Activated CD4-positive, alpha-beta T cell treated with anti-CD3 and anti-CD28 coated beads, Interleukin-2, amount 50 U/mL, for 1 hour (primary cell): ENCODE data around the gene OSBPL8.
"Not testable (repeated sequence)": the region's sequence is repeated elsewhere in the genome, so short reads cannot be mapped to it uniquely, and the experiment has no call there.

Source experiments
- DNase-seq: peaks from one replicate; pipeline ENCODE4 v3.0.0-alpha.2; 2020

The OSBPL8 gene

GRCh38 chr12:76346236-76346635 lies 213.3 kb downstream of the OSBPL8 start:
- no peak for DNase-seq

GRCh38 chr12:76345569-76345968 lies 214.0 kb downstream of the OSBPL8 start:
- DNase-seq: no peak

- DNase-seq: no peak
These were observed 218.0 kb downstream of the OSBPL8 start for GRCh38 chr12:76341436-76342030.

GRCh38 chr12:76340680-76341435 lies 218.7 kb downstream of the OSBPL8 start:
- DNase-seq: no peak

- DNase-seq: no peak
These were observed 222.0 kb downstream of the OSBPL8 start for GRCh38 chr12:76337583-76337982.

GRCh38 chr12:76332606-76333005 lies 227.0 kb downstream of the OSBPL8 start:
- no peak for DNase-seq

GRCh38 chr12:76329606-76330005 lies 230.0 kb downstream of the OSBPL8 start:
- no peak for DNase-seq

- DNase-seq: no peak
These were observed 230.4 kb downstream of the OSBPL8 start for GRCh38 chr12:76329159-76329558.

GRCh38 chr12:76319595-76320319 lies 239.8 kb downstream of the OSBPL8 start:
- not testable (repeated sequence) for DNase-seq

- DNase-seq: no peak
These were observed 240.6 kb downstream of the OSBPL8 start for GRCh38 chr12:76318773-76319594.

GRCh38 chr12:76317976-76318375 lies 241.6 kb downstream of the OSBPL8 start:
- no peak for DNase-seq

GRCh38 chr12:76316468-76316867 lies 243.1 kb downstream of the OSBPL8 start:
- no peak for DNase-seq

- no peak for DNase-seq
These were observed 246.3 kb downstream of the OSBPL8 start for GRCh38 chr12:76313299-76313698.

- no peak for DNase-seq
These were observed 247.3 kb downstream of the OSBPL8 start for GRCh38 chr12:76312315-76312714.

GRCh38 chr12:76311796-76312195 lies 247.8 kb downstream of the OSBPL8 start:
- DNase-seq: no peak

- DNase-seq: no peak
These were observed 249.5 kb downstream of the OSBPL8 start for GRCh38 chr12:76310110-76310509.

GRCh38 chr12:76308866-76309265 lies 250.7 kb downstream of the OSBPL8 start:
- no peak for DNase-seq

- no peak for DNase-seq
These were observed 252.5 kb downstream of the OSBPL8 start for GRCh38 chr12:76307083-76307482.

GRCh38 chr12:76303989-76304460 lies 255.5 kb downstream of the OSBPL8 start:
- DNase-seq: no peak

- no peak for DNase-seq
These were observed 256.2 kb downstream of the OSBPL8 start for GRCh38 chr12:76303365-76303764.
